ENCODE results near the gene TP63.

- TF ChIP-seq CTCF (IDR thresholded peaks at IDR 0.05), result no peak
- TF ChIP-seq ZFX (IDR thresholded peaks at IDR 0.05; ENCODE audit: borderline replicate concordance), result no peak
These were observed 52.5 kb downstream of the TP63 start for GRCh38 chr3:189683546-189684255.
